Stimulated activated CD8-positive, alpha-beta memory T cell treated with anti-CD3 and anti-CD28 coated beads, Interleukin-7, amount 100 ng/mL, for 1 hour (primary cell): Measurements from ENCODE around the gene NR1D2.

Experiments used
- DNase-seq, 2 donors: peaks; one replicate each; pipeline ENCODE4 v3.0.0-alpha.2; 2020; ENCODE audit warnings: low read depth in 2 of 2

The NR1D2 gene

DNA sequence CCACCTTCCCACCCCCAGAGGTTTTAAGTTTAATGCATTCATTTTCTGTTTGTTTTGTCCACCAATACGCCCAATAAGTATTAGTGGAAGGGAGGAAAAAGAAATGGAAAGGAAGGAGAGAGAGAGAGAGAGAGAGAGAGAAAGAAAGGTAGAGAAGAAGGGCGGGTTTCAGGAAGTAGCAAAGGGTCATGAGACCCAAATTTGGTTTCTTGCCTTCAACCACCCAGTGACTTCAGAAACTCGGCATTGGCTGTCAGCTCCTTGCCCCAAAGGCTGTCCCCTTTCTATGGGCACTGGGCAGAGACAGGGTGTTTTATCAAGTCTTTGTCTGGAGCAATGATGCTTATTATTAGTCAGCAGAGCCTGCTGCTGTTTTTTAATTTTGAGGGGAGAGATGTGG, 13.5 kb upstream of the NR1D2 start:
- no peak for DNase-seq

DNA sequence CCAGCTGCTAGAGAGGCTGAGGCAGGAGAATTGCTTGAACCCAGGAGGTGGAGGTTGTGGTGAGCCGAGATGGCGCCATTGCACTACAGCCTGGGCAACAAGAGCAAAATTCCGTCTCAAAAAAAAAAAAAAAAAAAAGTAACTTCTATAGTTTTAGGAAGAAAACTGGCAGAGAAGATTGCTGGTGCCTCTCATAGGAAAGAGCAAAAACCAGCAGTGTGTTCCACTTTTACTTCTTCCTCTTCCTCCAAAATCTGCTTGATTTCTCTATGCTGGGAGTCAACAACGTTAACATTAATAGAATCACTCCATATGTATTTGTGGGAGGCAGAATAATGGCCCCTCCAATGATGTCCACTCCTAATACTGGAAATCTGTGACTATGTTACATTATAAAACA, 12.5 kb upstream of the NR1D2 start:
- DNase-seq: no peak

GRCh38 chr3:23934253-23934652, 10.8 kb upstream of the NR1D2 start:
- no peak for DNase-seq

GRCh38 chr3:23937296-23937695, 7.8 kb upstream of the NR1D2 start:
- DNase-seq: no peak

DNA sequence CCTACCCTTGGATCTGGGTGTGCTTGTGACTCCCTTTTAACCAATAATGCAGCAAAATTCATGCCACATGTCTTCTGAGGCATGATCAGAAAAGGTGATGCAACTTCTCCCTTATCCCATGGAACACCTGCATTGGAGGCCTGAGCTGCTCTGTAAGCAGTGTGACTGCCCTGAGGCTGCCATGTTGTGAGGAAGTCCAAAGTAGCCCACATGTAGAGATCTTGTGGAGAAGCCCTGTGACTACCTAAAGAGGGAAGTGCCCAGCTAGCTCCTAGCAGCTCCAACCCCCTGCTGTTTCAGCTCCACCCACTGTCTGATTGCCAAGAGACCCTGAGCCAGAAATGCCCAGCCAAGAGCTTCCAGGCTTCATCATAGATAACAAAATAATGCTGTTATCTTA, 6.4 kb upstream of the NR1D2 start:
- DNase-seq: no peak

GRCh38 chr3:23940775-23941174, 4.3 kb upstream of the NR1D2 start:
- DNase-seq: no peak

GRCh38 chr3:23941440-23941839, 3.6 kb upstream of the NR1D2 start:
- DNase-seq: no peak

DNA sequence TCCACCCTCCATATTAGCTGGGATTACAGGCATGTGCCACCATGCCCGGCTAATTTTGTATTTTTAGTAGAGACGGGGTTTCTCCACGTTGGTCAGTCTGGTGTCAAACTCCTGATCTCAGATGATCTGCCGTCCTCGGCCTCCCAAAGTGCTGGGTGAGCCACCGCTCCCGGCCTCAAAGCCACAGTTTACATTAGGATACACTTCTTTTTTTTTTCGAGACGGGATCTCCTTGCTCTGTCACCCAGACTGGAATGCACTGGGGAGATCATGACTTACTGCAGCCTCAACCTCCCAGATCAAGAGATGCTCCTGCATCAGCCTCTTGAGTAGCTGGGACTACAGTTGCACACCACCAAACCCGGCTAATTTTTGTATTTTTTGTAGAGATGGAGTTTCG, 2.5 kb upstream of the NR1D2 start:
- DNase-seq: no peak

DNA sequence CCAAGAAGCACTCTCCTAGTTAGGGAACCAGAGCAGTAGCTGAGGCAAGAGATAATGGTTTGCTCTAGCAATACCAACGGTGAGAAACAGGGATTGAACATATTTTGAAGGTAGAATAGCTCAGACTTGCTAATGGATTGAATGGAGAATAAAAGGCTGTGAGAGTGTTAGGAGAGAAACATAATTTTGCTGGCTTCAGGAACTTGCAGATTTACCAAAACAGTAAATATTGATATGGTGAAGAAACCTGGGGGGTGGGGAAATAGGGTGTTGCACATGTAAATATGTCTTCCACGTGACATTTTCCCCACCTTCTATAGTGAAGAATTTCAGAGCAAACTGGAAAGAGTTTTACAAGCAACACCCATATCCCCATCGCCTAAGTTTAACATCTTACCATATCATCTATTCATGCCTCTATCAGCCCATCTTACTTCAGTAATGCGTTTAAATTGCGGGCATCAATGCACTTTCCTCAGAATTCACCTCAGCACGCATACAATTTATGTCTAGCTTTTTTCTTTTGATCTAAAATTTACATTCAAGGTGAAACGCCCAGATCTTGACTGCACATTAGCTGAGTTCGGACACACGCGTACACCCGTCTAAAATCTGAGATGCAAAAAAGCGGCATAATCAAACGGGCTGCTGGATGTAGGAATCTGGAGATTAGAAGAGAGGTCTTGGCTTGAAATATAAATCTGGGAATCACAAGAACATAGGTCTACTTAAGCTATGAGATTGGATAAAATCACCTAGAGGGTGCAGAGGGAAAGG, 891 bp upstream of the NR1D2 start:
- DNase-seq: no peak

DNA sequence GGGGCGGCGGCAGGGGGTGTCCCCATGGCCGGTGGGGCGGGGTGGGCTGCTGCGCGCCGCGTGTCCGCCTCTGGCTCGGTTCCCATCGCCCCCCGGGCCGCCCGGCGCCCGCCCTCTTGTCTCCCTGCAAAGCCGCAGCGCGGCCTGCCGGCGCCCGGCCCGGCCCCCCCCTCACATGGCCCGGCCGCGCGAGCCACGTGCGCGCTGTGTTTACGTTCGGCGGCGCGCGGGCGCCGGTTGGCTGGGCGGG, 502 bp downstream of the NR1D2 start:
- no peak for DNase-seq

- DNase-seq: peak; percentile 95 to 98
Measured at GRCh38 chr3:23945913-23946687, 1.0 kb downstream of the NR1D2 start.

DNA sequence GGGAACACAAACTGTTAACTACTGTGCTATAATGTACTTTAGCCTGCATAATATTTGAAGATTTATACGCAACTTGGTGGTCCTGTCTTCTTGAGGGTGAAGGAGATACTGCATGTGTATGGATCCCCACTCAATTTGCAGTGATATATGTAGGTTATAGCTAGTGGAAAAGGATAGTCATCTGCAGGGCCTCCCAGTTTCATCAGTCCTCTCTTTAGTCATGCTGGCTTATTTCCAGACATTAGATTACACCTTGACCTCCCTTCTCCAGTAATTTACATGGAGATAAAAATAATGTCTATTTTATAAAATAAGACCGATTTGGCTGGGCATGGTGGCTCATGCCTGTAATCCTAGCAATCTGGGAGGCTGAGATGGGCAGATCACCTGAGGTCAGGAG, 3.7 kb downstream of the NR1D2 start:
- no peak for DNase-seq

- no peak for DNase-seq
Measured at GRCh38 chr3:23949784-23950183, 4.7 kb downstream of the NR1D2 start.

GRCh38 chr3:23950293-23950692, 5.2 kb downstream of the NR1D2 start:
- DNase-seq: no peak

- no peak for DNase-seq
Measured at GRCh38 chr3:23952646-23953045, 7.6 kb downstream of the NR1D2 start.

GRCh38 chr3:23953523-23953922, 8.4 kb downstream of the NR1D2 start:
- DNase-seq: no peak

DNA sequence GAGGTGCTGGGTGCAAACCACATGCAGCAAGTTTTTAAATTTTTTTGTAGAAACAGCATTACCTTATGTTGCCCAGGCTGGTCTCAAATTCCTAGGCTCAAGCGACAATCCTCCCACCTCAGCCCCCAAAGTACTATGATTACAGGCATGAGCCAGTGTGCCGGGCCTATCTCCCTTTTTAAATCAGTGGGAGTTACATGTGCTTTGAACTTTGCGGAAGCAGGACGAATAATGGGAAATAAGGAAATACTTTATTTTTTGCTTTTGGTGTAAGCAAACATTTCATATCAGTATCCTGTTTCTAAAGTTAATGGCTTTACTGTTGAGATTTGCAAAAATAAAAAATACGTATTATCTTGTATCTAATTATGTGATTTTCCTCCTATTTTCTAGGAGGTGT, 9.1 kb downstream of the NR1D2 start:
- DNase-seq: no peak

GRCh38 chr3:23956701-23957100, 11.6 kb downstream of the NR1D2 start:
- DNase-seq: no peak

GRCh38 chr3:23959135-23959900, 14.2 kb downstream of the NR1D2 start:
- DNase-seq: no peak

GRCh38 chr3:23960649-23961048, 15.6 kb downstream of the NR1D2 start:
- no peak for DNase-seq

DNA sequence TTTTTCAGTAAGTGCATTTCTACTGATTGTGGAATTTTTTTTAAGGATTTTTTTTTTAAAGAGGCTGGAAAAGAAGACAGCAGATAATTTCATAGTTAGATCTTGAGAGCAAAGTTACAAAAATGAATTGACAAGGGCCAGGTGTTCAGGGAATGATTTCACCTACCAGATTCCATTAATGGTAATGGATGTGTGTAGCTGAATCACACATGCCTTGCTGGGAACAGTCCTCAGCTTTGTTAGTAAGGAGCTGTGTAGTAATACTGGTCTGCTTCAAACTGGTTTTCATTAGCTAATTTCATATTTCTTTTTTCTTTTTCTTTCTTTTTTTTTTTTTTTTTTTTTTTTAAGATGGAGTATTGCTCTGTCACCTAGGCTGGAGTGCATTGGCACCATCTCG, 16.0 kb downstream of the NR1D2 start:
- no peak for DNase-seq

DNA sequence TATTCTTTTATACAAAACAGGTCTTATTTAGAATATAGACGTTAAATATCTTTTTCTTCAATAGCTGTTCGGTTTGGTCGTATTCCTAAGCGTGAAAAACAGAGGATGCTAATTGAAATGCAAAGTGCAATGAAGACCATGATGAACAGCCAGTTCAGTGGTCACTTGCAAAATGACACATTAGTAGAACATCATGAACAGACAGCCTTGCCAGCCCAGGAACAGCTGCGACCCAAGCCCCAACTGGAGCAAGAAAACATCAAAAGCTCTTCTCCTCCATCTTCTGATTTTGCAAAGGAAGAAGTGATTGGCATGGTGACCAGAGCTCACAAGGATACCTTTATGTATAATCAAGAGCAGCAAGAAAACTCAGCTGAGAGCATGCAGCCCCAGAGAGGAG, 16.8 kb downstream of the NR1D2 start:
- DNase-seq: no peak
